GM12801 (cell line): ENCODE data around the gene USP9X.

Experiments
- CTCF ChIP-seq: IDR thresholded peaks from one replicate; pipeline ENCODE4 v1.5.1; 2011; ENCODE audit warnings: control low read depth; ENCODE audit not compliant: insufficient read length; ENCODE audit errors: extremely low read depth

USP9X gene

GRCh38 chrX:41276661-41277506, 191.6 kb downstream of the USP9X start:
- no peak for TF ChIP-seq CTCF
